ENCODE results near the gene PGGT1B. TPM values are rescaled to one million over a fixed set of nuclear protein-coding genes. Genes with fewer than 3 reads are reported as not detected.

PGGT1B gene
- total and polyA plus RNA-seq, 2 of the 8 experiments (the other 6 are each of a cell fraction or from before 2014, with no cell fraction given): 1.9 to 43.1 TPM

GRCh38 chr5:115272297-115272958 is 9.8 kb upstream of the PGGT1B start:
- no peak overlapping the region for H3K56ac ChIP-seq (replicated peaks; ENCODE audit: insufficient read length, low read depth, low read length)
- no peak overlapping the region for H3K14ac ChIP-seq (ENCODE audit: insufficient read length)
- H2BK5ac ChIP-seq (ENCODE audit: low read depth, low read length): no peak overlapping the region
- H2BK20ac ChIP-seq (ENCODE audit: low read length): no peak overlapping the region
- H3K23ac ChIP-seq (ENCODE audit: insufficient read length): no peak overlapping the region
- TF ChIP-seq, protein P1, sequence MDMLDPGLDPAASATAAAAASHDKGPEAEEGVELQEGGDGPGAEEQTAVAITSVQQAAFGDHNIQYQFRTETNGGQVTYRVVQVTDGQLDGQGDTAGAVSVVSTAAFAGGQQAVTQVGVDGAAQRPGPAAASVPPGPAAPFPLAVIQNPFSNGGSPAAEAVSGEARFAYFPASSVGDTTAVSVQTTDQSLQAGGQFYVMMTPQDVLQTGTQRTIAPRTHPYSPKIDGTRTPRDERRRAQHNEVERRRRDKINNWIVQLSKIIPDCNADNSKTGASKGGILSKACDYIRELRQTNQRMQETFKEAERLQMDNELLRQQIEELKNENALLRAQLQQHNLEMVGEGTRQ (IDR thresholded peaks at IDR 0.05; ENCODE audit: low read length): no peak
- TF ChIP-seq HDAC6 (IDR thresholded peaks at IDR 0.05; ENCODE audit: low read depth, low read length) (no peak), RAD21 (IDR thresholded peaks at IDR 0.05 in 1 of 2, conservative IDR thresholded peaks at IDR 0.05 in 1 of 2; ENCODE audit: low read depth in 2 of 2, low read length in 2 of 2) (no peak)
- H3K4me3 ChIP-seq (ENCODE audit: extremely low read depth in 1 of 4, insufficient read depth in 2 of 4, low read depth in 3 of 4, low read length in 4 of 4): no peak overlapping the region
- no peak overlapping the region for H4K91ac ChIP-seq (replicated peaks; ENCODE audit: insufficient read length, low read length)
- H3K4ac ChIP-seq (replicated peaks; ENCODE audit: insufficient read length, low read depth, low read length): no peak overlapping the region
- no peak overlapping the region for H2BK15ac ChIP-seq (ENCODE audit: low read length)
- H3K23me2 ChIP-seq (ENCODE audit: low read depth, low read length): no peaks in the 10 kb centered on the region
- H3K9ac ChIP-seq (replicated peaks in 1 of 4; ENCODE audit: extremely low read depth in 1 of 4, low read depth in 3 of 4, low read length in 3 of 4): no peak overlapping the region
- CTCF ChIA-PET (ENCODE audit: partially characterized antibody): interaction anchor here (0.7 kb wide), 1 partner anchor 1475 kb away, joined by 3 read pairs; no protein-coding TSS in a partner anchor
- 79% methylated on average over 3 of the region's 3 CpGs; no CpG with 5 or more reads in 1 of the 2 experiments for WGBS, 2 experiments (ENCODE audit: extremely low coverage in 1 of 2, insufficient coverage in 1 of 2, insufficient read length in 1 of 2, insufficient replicate concordance in 2 of 2, low coverage in 1 of 2, low lambda C conversion rate in 2 of 2, missing lambda C conversion rate in 1 of 2)
- FAIRE-seq (no peak), DNase-seq (ENCODE audit: low read depth in 1 of 2, low spot score in 2 of 2) (no peak)
- POLR2A ChIA-PET (ENCODE audit: partially characterized antibody): interaction anchor here (1.9 kb wide), 1 partner anchor 9 kb away, joined by 4 read pairs; the partner anchor contains the start of gene PGGT1B
- H4K20me1 ChIP-seq (replicated peaks in 1 of 2; ENCODE audit: control insufficient read depth in 1 of 2, insufficient read depth in 2 of 2, low read length in 2 of 2): peaks cover 0 to under 1% of the 10 kb centered on the region in 2 experiments
- no peak overlapping the region for H3K27ac ChIP-seq (ENCODE audit: low read depth, low read length)
- H3K9me3 ChIP-seq (ENCODE audit: insufficient read depth in 2 of 2, low read depth in 1 of 2, low read length in 1 of 2): no peaks in the 10 kb centered on the region
- no peak overlapping the region for H2BK12ac ChIP-seq (ENCODE audit: low read depth, low read length)
- H3K79me1 ChIP-seq (ENCODE audit: low read depth, low read length): no peaks in the 10 kb centered on the region; the same call in 1 of the 2 replicates
- H3K27me3 ChIP-seq (replicated peaks in 1 of 4; ENCODE audit: control insufficient read depth in 3 of 4, extremely low read depth in 1 of 4, insufficient read depth in 3 of 4, low read length in 3 of 4): no peaks in the 10 kb centered on the region
- no peak overlapping the region for H4K5ac ChIP-seq (ENCODE audit: insufficient read length, low read depth, low read length)
- no peak overlapping the region for H3K4me2 ChIP-seq (ENCODE audit: insufficient read depth in 1 of 2, low read depth in 2 of 2, low read length in 2 of 2)
- H3K79me2 ChIP-seq (ENCODE audit: control insufficient read depth in 1 of 2, insufficient read depth in 2 of 2, low read length in 2 of 2): no peaks in the 10 kb centered on the region
- H3K4me1 ChIP-seq (replicated peaks in 1 of 4; ENCODE audit: control insufficient read depth in 3 of 4, insufficient read depth in 4 of 4, low read length in 3 of 4): no peaks in the 10 kb centered on the region
- no peak overlapping the region for H2BK120ac ChIP-seq (replicated peaks; ENCODE audit: low read depth, low read length)
- no peak overlapping the region for H3K18ac ChIP-seq (ENCODE audit: extremely low read depth, low read length)
- H2AFZ ChIP-seq (ENCODE audit: low read length): no peak overlapping the region
- H4K8ac ChIP-seq (ENCODE audit: extremely low read depth, insufficient read depth, low read length): no peak overlapping the region
- H2AK5ac ChIP-seq (ENCODE audit: low read depth, low read length): no peak overlapping the region
- peaks cover 2 to 57% (median 18%) of the 10 kb centered on the region in 4 experiments; a peak in 7 of 8 replicates for H3K36me3 ChIP-seq (ENCODE audit: control insufficient read depth in 2 of 4, insufficient read depth in 4 of 4, low read length in 3 of 4)

All from H1 (cell line).